Nephron (organoid): ENCODE results near the gene PIAS1.
"Not testable (repeated sequence)": the region's sequence is repeated elsewhere in the genome, so short reads cannot be mapped to it uniquely, and the experiment has no call there.

ENCODE experiments used
- H3K27ac Mint-ChIP-seq, 3 experiments: 2 replicates each; pipeline ENCODE4 v1.8.0; 2020; ENCODE audit warnings: mixed read lengths in 3 of 3, mild to moderate bottlenecking in 2 of 3, moderate library complexity in 1 of 3
- H3K27me3 Mint-ChIP-seq: 2 replicates; pipeline ENCODE4 v1.8.0; 2021; ENCODE audit warnings: low read depth, mild to moderate bottlenecking, moderate library complexity, mixed read lengths
- H3K36me3 Mint-ChIP-seq: 2 replicates; pipeline ENCODE4 v1.8.0; 2020; ENCODE audit warnings: low read depth, mixed read lengths
- H3K4me1 Mint-ChIP-seq: 2 replicates; pipeline ENCODE4 v1.8.0; 2020; ENCODE audit warnings: mixed read lengths
- H3K4me3 Mint-ChIP-seq, 3 experiments: 2 replicates each; pipeline ENCODE4 v1.8.0; 2020; ENCODE audit warnings: mild to moderate bottlenecking in 3 of 3, mixed read lengths in 3 of 3, moderate library complexity in 2 of 3
- H3K9me3 Mint-ChIP-seq: 2 replicates; pipeline ENCODE4 v1.8.0; 2020; ENCODE audit warnings: mixed read lengths
- TF ChIP-seq, protein P1 (sequence below), 3 experiments: fragments of 200-600 bp; sonication (generic); IDR thresholded peaks; one replicate each; pipeline ENCODE4 v1.5.0; 2021; ENCODE audit warnings: antibody characterized with exemption in 3 of 3; ENCODE audit not compliant: unreplicated experiment in 3 of 3

Gene PIAS1

DNA sequence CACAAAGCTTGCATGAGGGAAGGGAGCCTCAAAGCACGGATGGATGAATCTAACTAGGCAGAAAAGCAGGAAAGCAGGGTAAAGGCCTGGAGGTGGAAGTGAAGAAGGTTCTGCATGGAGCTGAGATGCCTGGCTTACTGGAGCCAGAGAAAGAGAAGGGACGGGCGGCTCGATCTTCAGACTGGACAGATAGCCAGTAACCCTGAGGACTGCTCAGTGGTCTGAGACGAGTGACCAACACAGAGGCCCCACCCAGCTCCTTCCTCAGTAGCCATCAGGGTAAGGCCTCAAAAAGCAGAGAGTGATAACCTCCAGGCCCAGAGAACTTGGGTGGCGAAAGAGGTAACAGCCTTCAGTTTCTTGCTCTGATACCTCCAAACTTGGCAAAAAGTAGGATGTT, 169.1 kb downstream of the PIAS1 start:
- Mint-ChIP-seq H3K4me1 (peaks cover 10% of the 10 kb centered on the region), H3K27me3 (no peaks in the 10 kb centered on the region), H3K4me3 (no peak overlapping the region), H3K9me3 (peaks cover 7% of the 10 kb centered on the region), H3K27ac (no peak overlapping the region), H3K36me3 (peaks cover 26% of the 10 kb centered on the region)
- TF ChIP-seq, protein P1, sequence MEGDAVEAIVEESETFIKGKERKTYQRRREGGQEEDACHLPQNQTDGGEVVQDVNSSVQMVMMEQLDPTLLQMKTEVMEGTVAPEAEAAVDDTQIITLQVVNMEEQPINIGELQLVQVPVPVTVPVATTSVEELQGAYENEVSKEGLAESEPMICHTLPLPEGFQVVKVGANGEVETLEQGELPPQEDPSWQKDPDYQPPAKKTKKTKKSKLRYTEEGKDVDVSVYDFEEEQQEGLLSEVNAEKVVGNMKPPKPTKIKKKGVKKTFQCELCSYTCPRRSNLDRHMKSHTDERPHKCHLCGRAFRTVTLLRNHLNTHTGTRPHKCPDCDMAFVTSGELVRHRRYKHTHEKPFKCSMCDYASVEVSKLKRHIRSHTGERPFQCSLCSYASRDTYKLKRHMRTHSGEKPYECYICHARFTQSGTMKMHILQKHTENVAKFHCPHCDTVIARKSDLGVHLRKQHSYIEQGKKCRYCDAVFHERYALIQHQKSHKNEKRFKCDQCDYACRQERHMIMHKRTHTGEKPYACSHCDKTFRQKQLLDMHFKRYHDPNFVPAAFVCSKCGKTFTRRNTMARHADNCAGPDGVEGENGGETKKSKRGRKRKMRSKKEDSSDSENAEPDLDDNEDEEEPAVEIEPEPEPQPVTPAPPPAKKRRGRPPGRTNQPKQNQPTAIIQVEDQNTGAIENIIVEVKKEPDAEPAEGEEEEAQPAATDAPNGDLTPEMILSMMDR (IDR thresholded peaks at IDR 0.05; ENCODE audit: unreplicated experiment in 3 of 3): no peak

DNA sequence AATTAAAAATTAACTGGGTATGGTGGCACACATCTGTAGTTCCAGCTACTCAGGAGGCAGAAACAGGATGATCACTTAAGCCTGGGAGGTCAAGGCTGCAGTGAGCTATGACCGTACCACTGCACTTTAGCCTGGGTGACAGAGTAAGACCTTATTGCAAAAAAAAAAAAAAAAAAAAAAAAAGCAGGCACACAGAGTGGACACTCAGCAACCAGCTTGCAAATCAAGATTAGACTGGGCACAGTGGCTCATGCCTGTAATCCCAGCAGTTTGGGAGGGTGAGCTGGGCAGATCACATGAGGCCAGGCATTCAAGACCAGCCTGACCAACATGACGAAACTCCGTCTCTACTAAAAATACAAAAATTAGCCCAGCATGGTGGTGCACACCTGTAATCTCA, 170.0 kb downstream of the PIAS1 start:
- H3K9me3 Mint-ChIP-seq: peaks cover 7% of the 10 kb centered on the region
- peaks cover 19% of the 10 kb centered on the region for H3K36me3 Mint-ChIP-seq
- no peak overlapping the region for H3K4me3 Mint-ChIP-seq
- H3K27me3 Mint-ChIP-seq: no peaks in the 10 kb centered on the region
- H3K4me1 Mint-ChIP-seq: peaks cover 17% of the 10 kb centered on the region
- TF ChIP-seq, protein P1 (IDR thresholded peaks at IDR 0.05; ENCODE audit: unreplicated experiment in 3 of 3): no peak
- no peak overlapping the region for H3K27ac Mint-ChIP-seq

DNA sequence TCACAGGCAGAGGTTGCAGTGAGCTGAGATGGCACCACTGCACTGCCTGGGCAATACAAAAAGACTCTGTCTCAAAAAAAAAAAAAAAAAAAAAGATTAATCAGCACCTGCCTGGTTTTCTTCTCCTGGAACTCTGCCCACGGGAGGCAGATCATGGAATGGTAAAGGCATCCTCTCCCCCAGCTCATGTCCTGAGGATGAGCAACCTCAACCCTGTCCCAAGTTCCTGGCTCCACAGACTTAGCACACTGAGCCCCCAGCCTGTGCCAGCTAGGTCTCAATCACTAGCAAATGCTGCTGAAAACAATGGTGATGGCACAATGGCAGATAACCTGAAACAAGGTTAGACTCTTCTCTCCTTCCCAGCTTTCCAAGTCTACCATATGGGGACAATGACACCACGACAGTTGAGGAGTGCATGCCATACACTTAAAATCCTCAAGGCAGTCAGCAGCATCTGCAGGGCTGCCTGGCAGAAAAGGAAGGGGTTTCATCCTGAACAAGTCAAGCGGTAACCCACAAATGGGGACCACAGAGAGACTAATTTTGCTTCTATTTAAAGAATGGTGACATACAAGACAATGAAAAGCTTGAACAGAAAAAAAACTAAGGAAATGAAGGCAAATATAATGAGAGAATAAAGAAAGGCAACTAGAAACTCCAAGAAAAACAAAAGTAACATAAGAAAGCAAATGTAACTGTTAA, 170.6 kb downstream of the PIAS1 start:
- Mint-ChIP-seq H3K4me3 (no peak overlapping the region), H3K27me3 (no peaks in the 10 kb centered on the region), H3K27ac (no peak overlapping the region), H3K4me1 (peaks cover 17% of the 10 kb centered on the region), H3K36me3 (peaks cover 19% of the 10 kb centered on the region), H3K9me3 (peaks cover 7% of the 10 kb centered on the region)
- TF ChIP-seq, protein P1 (IDR thresholded peaks at IDR 0.05; ENCODE audit: unreplicated experiment in 3 of 3): no peak

DNA sequence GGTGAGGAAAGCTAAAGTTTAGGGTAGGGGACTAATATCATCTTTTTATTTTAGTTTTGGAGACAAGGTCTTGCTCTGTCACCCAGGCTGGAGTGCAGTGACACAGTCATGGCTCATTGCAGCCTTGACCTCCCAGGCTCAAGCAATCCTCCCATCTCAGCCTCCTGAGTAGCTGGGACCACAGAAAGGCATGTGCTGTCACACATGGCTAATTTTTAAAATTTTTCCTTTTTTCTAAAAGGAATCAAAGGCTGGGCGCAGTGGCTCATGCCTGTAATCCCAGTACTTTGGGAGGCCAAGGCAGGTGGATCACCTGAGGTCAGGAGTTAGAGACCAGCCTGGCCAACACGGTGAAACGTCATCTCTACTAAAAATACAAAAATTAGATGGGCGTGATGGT, 171.3 kb downstream of the PIAS1 start:
- peak overlapping the region in 1 of 3 experiments; percentile 26 for H3K4me3 Mint-ChIP-seq
- H3K27ac Mint-ChIP-seq, H3K9me3 Mint-ChIP-seq, H3K27me3 Mint-ChIP-seq: not testable (repeated sequence)
- peaks cover 12% of the 10 kb centered on the region for H3K36me3 Mint-ChIP-seq
- peaks cover 23% of the 10 kb centered on the region for H3K4me1 Mint-ChIP-seq

DNA sequence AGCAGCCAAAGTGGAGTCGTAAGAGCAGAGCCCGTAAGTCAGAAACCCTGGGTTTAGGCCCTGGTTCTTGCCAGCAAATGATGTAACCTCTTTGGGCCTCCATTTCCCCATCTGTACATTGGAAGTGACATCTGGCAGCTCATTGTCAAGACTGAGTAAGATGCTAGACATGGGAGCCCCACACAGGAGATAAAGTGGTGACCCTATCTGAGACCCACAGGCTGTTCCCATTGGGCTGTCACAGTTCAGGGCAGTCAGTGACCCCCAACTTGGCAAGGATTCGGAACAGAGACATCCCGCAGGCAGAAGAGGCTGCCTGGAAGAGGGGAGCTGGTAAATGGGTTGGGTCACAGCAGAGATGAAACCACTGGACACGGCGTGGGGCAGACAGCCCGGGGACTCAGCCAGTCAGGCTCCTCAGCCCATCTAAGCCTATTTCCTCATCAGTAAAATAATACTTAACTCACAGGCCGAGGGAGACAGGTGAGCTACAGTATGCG, 173.6 kb downstream of the PIAS1 start:
- Mint-ChIP-seq H3K36me3 (peaks cover 11% of the 10 kb centered on the region), H3K4me1 (peaks cover 37% of the 10 kb centered on the region), H3K27me3 (no peaks in the 10 kb centered on the region), H3K27ac (peak overlapping the region; percentile 1 to 58 (median 30)), H3K4me3 (peak overlapping the region; percentile 90 to 91 (median 91)), H3K9me3 (peaks cover 4% of the 10 kb centered on the region)
- TF ChIP-seq, protein P1 (IDR thresholded peaks at IDR 0.05; ENCODE audit: unreplicated experiment in 3 of 3): no peak

DNA sequence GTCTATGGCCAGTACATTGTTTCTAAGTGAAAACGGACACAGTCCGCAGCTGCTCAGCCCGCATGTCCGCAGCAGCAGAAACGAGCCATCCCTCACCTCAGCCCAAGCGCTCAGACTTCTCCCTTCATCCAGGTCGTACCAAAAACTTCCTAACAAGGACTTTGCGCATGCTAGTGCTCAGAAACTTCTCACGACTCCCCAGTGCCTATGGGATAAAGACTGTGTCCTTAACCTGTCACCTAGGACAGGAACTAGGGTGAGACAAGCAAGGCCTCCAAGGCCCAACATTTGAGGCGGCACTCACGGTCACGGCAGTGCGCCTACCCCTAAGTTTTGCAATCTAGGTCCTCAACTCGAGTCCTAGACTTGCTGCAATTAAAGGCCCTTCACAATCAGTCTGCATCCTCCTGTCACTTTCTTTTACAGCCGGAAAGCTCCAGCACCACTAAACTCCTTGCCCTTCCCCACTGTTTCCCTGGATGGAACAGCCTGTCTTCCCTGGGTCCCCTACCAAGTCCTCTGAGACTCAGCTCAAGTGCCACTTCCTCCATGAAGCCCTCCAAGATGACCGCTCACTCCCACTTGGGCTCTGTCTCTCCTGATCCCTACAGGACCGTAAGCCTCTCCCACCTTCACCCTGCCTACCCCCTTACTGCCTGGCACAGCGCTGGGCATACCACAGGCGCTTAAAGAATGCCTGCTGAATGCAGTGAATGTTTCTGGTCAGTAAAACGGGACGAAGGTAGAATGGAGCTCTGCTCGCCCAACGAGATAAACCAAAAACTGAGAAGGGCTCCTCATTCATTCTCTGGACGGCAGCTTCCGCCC, 174.2 kb downstream of the PIAS1 start:
- no peaks in the 10 kb centered on the region for H3K9me3 Mint-ChIP-seq
- peaks cover 5% of the 10 kb centered on the region for H3K36me3 Mint-ChIP-seq
- H3K27ac Mint-ChIP-seq: peak overlapping the region; percentile 1 to 58 (median 30)
- TF ChIP-seq, protein P1 (IDR thresholded peaks at IDR 0.05; ENCODE audit: unreplicated experiment in 3 of 3): no peak
- H3K4me3 Mint-ChIP-seq: peak overlapping the region; percentile 90 to 91 (median 91)
- no peaks in the 10 kb centered on the region for H3K27me3 Mint-ChIP-seq
- H3K4me1 Mint-ChIP-seq: peaks cover 41% of the 10 kb centered on the region
